ENCODE data around the gene AKAP6. TPM values are rescaled to one million over a fixed set of nuclear protein-coding genes. Genes with fewer than 3 reads are reported as not detected.

The AKAP6 gene
- total and polyA plus RNA-seq, 2 of the 8 experiments (the other 6 are each of a cell fraction or from before 2014, with no cell fraction given), result 0.09 to 0.89 TPM

DNA sequence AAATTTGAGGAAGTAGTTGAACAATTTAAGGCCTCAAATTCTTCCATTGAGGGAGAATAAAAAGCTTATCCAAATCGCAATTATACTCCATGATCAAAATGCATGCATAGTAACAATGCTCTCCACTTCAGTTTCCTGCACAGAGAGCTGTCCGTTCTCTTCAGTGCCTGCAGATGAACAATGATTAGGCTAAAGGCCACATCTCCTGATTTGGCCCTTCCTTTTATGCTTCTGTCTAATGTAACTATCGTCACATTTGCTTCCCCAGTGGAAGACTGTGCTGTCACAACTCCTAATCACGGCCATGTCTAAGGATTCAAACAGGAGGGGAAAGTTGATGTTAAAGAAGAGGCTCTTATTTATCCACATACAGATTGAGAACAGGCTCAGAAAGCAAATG, 496.0 kb downstream of the AKAP6 start (continued):
- TF ChIP-seq, protein P1, sequence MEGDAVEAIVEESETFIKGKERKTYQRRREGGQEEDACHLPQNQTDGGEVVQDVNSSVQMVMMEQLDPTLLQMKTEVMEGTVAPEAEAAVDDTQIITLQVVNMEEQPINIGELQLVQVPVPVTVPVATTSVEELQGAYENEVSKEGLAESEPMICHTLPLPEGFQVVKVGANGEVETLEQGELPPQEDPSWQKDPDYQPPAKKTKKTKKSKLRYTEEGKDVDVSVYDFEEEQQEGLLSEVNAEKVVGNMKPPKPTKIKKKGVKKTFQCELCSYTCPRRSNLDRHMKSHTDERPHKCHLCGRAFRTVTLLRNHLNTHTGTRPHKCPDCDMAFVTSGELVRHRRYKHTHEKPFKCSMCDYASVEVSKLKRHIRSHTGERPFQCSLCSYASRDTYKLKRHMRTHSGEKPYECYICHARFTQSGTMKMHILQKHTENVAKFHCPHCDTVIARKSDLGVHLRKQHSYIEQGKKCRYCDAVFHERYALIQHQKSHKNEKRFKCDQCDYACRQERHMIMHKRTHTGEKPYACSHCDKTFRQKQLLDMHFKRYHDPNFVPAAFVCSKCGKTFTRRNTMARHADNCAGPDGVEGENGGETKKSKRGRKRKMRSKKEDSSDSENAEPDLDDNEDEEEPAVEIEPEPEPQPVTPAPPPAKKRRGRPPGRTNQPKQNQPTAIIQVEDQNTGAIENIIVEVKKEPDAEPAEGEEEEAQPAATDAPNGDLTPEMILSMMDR (IDR thresholded peaks at IDR 0.05; ENCODE audit: control extremely low read depth in 1 of 3, insufficient read depth in 1 of 3, low read depth in 1 of 3, low read length in 3 of 3), result no peak
- TF ChIP-seq RBBP5 (IDR thresholded peaks at IDR 0.05; ENCODE audit: borderline replicate concordance, low read depth, low read length) (no peak), CBX5 (IDR thresholded peaks at IDR 0.05; ENCODE audit: low read depth, low read length) (no peak)
